K562 (cell line): ENCODE data around the gene REC8. TPM values are rescaled to one million over a fixed set of nuclear protein-coding genes. Genes with fewer than 3 reads are reported as not detected.

Experiments
- CCNT2 ChIP-seq: IDR thresholded peaks from 2 replicates; pipeline ENCODE4 v1.6.1; 2011; ENCODE audit warnings: borderline replicate concordance, low read depth, mild to moderate bottlenecking, moderate library complexity, mixed read lengths, low read length; ENCODE audit not compliant: insufficient read length; ENCODE audit errors: extremely low read depth
- CREM ChIP-seq: IDR thresholded peaks from 2 replicates; pipeline ENCODE4 v1.6.1; 2014; ENCODE audit warnings: antibody characterized with exemption, low read depth
- ELK3 ChIP-seq: fragments of 450-650 bp; formaldehyde crosslinking; IDR thresholded peaks from 2 replicates; pipeline ENCODE4 v1.4.0; 2020; ENCODE audit warnings: mild to moderate bottlenecking
- EP300 ChIP-seq: IDR thresholded peaks from 2 replicates; pipeline ENCODE4 v1.6.1; 2012; ENCODE audit warnings: low read length, improper control_type of control experiment
- GATA2 ChIP-seq: sonication (generic); formaldehyde crosslinking; IDR thresholded peaks from 2 replicates; pipeline ENCODE4 v1.4.0; 2020; ENCODE audit warnings: mild to moderate bottlenecking, missing genetic modification reagents
- HDAC2 ChIP-seq: fragments of 450-650 bp; IDR thresholded peaks from 2 replicates; pipeline ENCODE4 v1.6.1; 2016; ENCODE audit warnings: mild to moderate bottlenecking
- HMBOX1 ChIP-seq: sonication (generic); IDR thresholded peaks from 2 replicates; pipeline ENCODE4 v1.6.1; 2016
- HOMEZ ChIP-seq: fragments of 250-450 bp; sonication (Bioruptor Pico); IDR thresholded peaks from 2 replicates; pipeline ENCODE4 v1.4.0; 2020; ENCODE audit warnings: mild to moderate bottlenecking, moderate library complexity
- L3MBTL2 ChIP-seq: fragments of 450-650 bp; IDR thresholded peaks from 2 replicates; pipeline ENCODE4 v1.6.1; 2016; ENCODE audit warnings: mild to moderate bottlenecking, moderate library complexity
- MAFG ChIP-seq: fragments of 450-650 bp; conservative IDR thresholded peaks from 2 replicates; pipeline ENCODE4 v1.6.1; 2016; ENCODE audit warnings: missing genetic modification characterization, missing compliant biosample characterization
- MAZ ChIP-seq, 2 experiments: fragments of 450-650 bp in 1 of 2; sonication (generic) in 1 of 2; formaldehyde crosslinking; IDR thresholded peaks in 1 of 2; conservative IDR thresholded peaks in 1 of 2; 2 replicates each; pipeline versions ENCODE4 v1.4.0 to v1.5.0; 2020; ENCODE audit warnings: mild to moderate bottlenecking in 1 of 2, missing genetic modification reagents in 1 of 2
- MEIS2 ChIP-seq: fragments of 450-650 bp; IDR thresholded peaks from 2 replicates; pipeline ENCODE4 v1.6.1; 2014; ENCODE audit warnings: mild to moderate bottlenecking; ENCODE audit not compliant: partially characterized antibody
- NR2C1 ChIP-seq, 2 experiments: fragments of 450-650 bp; IDR thresholded peaks; 2 replicates each; pipeline ENCODE4 v1.6.1; 2017; ENCODE audit warnings: mild to moderate bottlenecking in 2 of 2, antibody characterized with exemption in 1 of 2, inconsistent platforms in 1 of 2, missing compliant biosample characterization in 1 of 2, missing genetic modification characterization in 1 of 2
- NR2C2 ChIP-seq, 2 experiments: fragments of 200-800 bp in 1 of 2; sonication (Bioruptor generic) in 1 of 2; sonication (generic) in 1 of 2; formaldehyde crosslinking in 1 of 2; IDR thresholded peaks; 2 replicates each; pipeline versions ENCODE4 v1.6.1 to v1.8.0; 2016 to 2022; ENCODE audit warnings: mild to moderate bottlenecking in 1 of 2, missing compliant biosample characterization in 1 of 2, missing genetic modification characterization in 1 of 2, missing genetic modification reagents in 1 of 2
- OTX1 ChIP-seq: fragments of 450-650 bp; formaldehyde crosslinking; IDR thresholded peaks from 2 replicates; pipeline ENCODE4 v1.4.0; 2022; ENCODE audit warnings: mild to moderate bottlenecking
- PHF8 ChIP-seq: fragments of 200-600 bp; sonication (generic); IDR thresholded peaks from 2 replicates; pipeline ENCODE4 v1.6.1; 2012; ENCODE audit warnings: mixed run types, mild to moderate bottlenecking, inconsistent platforms, low read length, moderate library complexity, borderline replicate concordance
- POLR2AphosphoS2 ChIP-seq: IDR thresholded peaks from 2 replicates; pipeline ENCODE4 v1.6.1; 2012; ENCODE audit warnings: low read length, improper control_type of control experiment
- PREB ChIP-seq: sonication (generic); formaldehyde crosslinking; IDR thresholded peaks from 2 replicates; pipeline ENCODE4 v1.8.1; 2023; ENCODE audit warnings: mild to moderate bottlenecking, missing genetic modification reagents
- ZBTB12 ChIP-seq: fragments of 250-450 bp; sonication (Bioruptor Pico); IDR thresholded peaks from 2 replicates; pipeline ENCODE4 v1.4.0; 2020
- ZNF184 ChIP-seq: sonication (generic); formaldehyde crosslinking; IDR thresholded peaks from 2 replicates; pipeline ENCODE4 v1.5.0; 2020; ENCODE audit warnings: missing genetic modification reagents
- polyA plus RNA-seq, 8 experiments: library from polyadenylated mRNA; depleted of rRNA in 4 of 8; stranded (reverse) in 5 of 8; unstranded in 3 of 8; fragments of >200 nt; fragmentation: Nextera tagmentation in 2 of 8; fragmentation: Illumina TruSeq in 1 of 8; extraction: Ambion mirVana in 2 of 8; extraction: Trizol in 1 of 8; gene quantifications; 2 replicates each; pipeline versions ENCODE4 v1.2.1 to v1.2.3, GENCODE V29; 2011 to 2014; ENCODE audit warnings: inconsistent platforms in 1 of 8, missing spikeins in 1 of 8
- total RNA-seq, 7 experiments: library from RNA; depleted of rRNA in 6 of 7; stranded (reverse); fragments of >200 nt in 6 of 7; fragmentation: Illumina TruSeq in 2 of 7; extraction: Trizol in 2 of 7; gene quantifications; 2 replicates each; pipeline versions ENCODE4 v1.2.1 to v1.2.3, GENCODE V29; 2011 to 2021; ENCODE audit warnings: low replicate concordance in 1 of 7

The REC8 gene
- total and polyA plus RNA-seq, 9 of the 15 experiments (the other 6 are each of a cell fraction or from before 2014, with no cell fraction given): 0.11 to 2.5 (median 0.85) TPM

GRCh38 chr14:24160850-24161804, 10.8 kb upstream of the REC8 start, which contains the start of gene IRF9 (continued):
- TF ChIP-seq HMBOX1 (no peak), PREB (CRISPR knock-in tag) (no peak), GATA2 (0 out of 2 replicates have a peak, but pooled peaks have one; percentile 16), CCNT2 (no peak), NR2C1 (IDR thresholded peaks at IDR 0.05) (0 out of 2 replicates have a peak, but pooled peaks have one; percentile 27), NR2C1 (tag; IDR thresholded peaks at IDR 0.05) (peak; percentile 33; the same call in 1 of the 2 replicates), ZNF184 (CRISPR knock-in tag) (no peak), EP300 (peak; percentile 42), HOMEZ (CRISPR knock-in tag) (no peak), CREM (peak; percentile 57; the same call in 1 of the 2 replicates), MAFG (tag) (no peak), MAZ (CRISPR knock-in tag; conservative IDR thresholded peaks at IDR 0.05 in 1 of 2, IDR thresholded peaks at IDR 0.05 in 1 of 2) (peak; percentile 73 to 76; a peak in 3 of 4 replicates), PHF8 (peak; percentile 50; the same call in 1 of the 2 replicates), HDAC2 (0 out of 2 replicates have a peak, but pooled peaks have one; percentile 45), NR2C2 (CRISPR knock-in tag; IDR thresholded peaks at IDR 0.05) (no peak), NR2C2 (tag; IDR thresholded peaks at IDR 0.05) (peak; percentile 63), MEIS2 (peak; percentile 34), ZBTB12 (no peak), ELK3 (CRISPR knock-in tag) (no peak), POLR2AphosphoS2 (peak; percentile 85), L3MBTL2 (peak; percentile 46), OTX1 (CRISPR knock-in tag) (0 out of 2 replicates have a peak, but pooled peaks have one; percentile 3)
